NB4 (cell line): Measurements from ENCODE around the gene SIM2.

ENCODE experiments used
- CTCF ChIP-seq: IDR thresholded peaks from one replicate; pipeline ENCODE4 v1.5.1; 2012; ENCODE audit warnings: low read depth, low read length
- MYC ChIP-seq: IDR thresholded peaks from 2 replicates; pipeline ENCODE4 v1.6.1; 2011; ENCODE audit warnings: low read depth, low read length
- POLR2A ChIP-seq: IDR thresholded peaks from 2 replicates; pipeline ENCODE4 v1.6.1; 2011; ENCODE audit warnings: mild to moderate bottlenecking; ENCODE audit not compliant: insufficient read length; ENCODE audit errors: extremely low read depth

- no peak for TF ChIP-seq POLR2A
- TF ChIP-seq CTCF: no peak
- TF ChIP-seq MYC: no peak
Observed at GRCh38 chr21:36688324-36688723, 10.6 kb upstream of the SIM2 start.
